HG03060 (cell line): ENCODE measurements around the gene LRCH1.

ENCODE experiments used
- ATAC-seq: cut with Tn5 transposase; IDR thresholded peaks from one replicate; pipeline ENCODE4 v1.9.1; 2021; ENCODE audit warnings: low read depth, moderate number of reproducible peaks; ENCODE audit not compliant: unreplicated experiment

Gene LRCH1

DNA sequence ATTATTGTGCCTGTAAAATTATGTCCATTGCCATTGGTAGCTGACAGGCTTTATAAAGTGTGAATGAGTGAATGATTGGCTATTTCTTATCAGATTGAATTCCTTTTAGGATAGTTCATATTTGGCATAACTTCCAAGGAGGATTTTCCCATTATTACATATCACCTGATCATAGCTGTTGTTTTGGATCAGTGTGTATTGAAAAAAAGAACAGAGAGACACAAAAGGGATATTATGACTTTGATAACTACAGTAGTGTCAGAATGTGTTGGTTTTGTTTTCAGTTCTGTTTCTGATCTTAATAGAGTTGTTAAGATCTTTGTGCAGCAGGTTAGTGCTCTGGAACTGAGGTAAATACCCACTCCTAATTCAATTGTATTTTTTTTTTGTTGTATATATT lies 103.8 kb downstream of the LRCH1 start:
- ATAC-seq, result peak; percentile 72

DNA sequence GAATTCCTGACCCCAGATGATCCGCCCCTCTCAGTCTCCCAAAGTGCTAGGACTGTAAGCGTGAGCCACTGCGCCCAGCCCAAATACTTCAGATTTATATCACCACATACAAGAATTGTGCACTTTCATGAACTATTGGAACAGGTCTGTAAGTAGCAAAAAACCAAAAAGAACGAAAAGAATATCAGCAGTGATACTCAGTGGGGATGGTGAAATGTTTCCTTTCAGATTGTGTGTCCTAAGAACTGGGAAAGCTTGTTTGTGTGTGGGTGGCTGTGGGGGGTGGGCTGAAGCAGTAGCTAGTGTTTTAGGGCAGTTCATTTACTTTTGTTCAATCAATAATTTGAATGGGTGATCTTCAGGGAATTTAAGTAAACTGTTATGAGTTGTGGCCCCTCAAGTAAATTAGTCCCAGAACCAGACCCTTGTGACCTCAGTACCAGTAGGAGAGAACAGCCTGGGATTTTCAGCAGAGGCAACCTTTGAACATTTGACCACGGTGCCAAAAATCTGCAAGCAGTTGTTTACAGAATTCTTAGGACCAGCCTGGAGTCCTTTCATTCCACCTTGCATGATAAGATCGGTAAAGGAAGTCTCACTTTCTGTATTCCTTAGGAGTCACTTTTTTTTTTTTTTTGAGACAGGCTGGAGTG lies 106.6 kb downstream of the LRCH1 start:
- no peak for ATAC-seq

DNA sequence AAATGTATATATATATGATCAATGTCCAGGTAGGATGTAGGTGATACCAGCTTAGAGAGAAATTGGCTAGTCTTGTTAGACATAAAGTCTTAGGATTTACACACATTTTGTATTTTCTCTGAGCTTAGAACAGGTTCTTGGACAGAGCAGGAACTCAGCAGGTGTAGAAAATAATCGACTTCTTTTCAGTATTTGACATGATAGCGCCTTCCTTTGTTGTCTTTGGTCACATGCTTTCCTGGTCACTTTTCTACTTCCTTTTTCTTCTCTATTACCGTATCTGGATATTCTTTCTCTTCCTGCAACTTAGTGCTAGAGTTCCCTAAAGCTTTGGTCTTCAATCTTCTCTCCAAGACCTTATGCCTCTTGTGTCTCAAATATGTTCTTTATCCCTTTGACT lies 107.4 kb downstream of the LRCH1 start:
- no peak for ATAC-seq

DNA sequence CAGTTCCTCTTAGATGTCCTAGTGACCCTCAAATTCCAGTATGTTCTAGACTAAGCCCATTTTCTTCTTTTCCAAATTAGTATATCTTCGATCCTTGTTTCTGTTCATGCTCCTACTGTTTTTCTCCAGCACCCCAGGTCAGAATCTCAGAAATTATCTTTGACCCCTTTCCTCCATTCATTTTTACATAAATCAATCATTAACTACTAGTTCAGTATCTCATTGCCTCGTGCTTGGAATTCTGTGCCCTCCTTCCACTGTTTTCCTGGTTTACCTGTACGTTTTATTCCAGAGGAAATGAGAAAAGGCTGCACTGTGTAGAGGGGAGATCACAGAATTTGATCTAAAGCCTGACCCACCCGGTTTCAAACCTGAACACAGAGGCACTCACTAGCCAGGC lies 107.9 kb downstream of the LRCH1 start:
- no peak for ATAC-seq

DNA sequence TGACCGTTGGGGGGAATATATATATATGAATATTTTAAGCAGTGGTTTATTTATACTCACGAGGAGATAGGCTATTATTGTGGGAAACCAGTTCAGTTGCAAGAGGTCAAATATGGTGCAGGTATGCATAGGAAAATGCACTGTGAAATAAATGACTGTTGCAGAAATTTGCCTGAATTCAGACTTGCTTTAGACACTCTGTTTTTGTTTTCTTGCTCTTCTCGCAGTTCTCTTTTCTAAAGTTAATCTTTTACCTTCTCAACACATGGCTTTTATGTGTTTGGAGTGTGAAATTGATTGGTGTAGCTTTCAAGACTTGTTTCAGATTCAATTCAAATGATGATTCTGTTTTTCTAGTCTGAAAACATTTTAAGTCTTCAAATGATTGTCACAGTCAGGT lies 109.7 kb downstream of the LRCH1 start:
- ATAC-seq, result peak; percentile 41

DNA sequence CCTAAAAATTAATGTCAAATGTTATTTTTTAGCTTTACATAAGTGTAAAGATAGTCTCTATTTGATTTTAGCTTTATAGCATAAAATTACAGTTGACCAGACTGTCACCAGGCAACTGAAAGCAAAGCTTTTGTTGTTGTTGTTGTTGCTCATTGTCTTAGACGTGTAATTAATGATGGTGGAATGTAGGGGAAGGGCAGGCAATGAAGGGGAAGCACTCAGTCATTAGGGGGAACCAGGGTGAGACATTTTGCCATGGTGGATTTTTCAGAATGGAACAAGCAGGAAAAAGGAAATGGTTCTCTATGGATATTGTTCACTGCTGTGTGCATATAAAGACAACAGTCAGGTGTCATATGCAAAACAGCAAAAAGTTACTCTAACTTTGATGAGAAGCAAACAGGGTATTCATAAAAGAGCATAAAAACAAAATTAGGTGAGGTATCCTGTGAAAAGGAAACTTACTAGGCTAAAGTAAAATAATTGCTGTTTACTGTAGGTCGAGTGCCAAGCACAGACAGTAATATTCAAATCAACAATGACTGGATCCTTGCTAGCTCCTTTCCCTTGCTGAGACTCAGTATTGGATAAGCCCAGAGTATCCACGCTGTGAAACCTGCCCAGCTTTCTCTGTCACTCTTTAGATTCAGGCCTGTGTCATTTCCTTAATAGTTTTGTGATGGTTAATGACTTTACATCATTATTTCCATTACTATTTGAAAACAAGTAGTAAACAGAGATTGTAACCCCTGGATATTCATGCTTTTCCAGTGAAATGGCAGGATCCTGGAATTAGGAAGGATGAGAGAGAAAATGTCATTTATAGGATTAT lies 110.5 kb downstream of the LRCH1 start:
- no peak for ATAC-seq

DNA sequence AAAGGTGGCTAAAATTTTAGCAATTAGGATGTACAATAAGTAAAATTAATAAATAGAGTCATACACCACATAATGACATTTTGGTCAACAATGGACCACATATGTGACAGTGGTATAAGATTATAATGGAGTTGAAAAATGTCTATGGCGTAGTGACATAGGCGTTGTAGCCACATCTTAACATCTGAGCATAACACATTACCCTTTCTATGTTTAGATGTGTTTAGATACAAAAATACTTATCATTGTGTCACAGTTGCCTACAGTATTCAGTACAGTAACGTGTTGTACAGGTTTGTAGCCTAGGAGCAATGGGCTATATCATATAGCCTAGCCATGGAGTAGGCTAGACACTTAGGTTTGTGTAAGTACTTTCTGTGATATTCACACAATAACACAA lies 111.2 kb downstream of the LRCH1 start:
- no peak for ATAC-seq

DNA sequence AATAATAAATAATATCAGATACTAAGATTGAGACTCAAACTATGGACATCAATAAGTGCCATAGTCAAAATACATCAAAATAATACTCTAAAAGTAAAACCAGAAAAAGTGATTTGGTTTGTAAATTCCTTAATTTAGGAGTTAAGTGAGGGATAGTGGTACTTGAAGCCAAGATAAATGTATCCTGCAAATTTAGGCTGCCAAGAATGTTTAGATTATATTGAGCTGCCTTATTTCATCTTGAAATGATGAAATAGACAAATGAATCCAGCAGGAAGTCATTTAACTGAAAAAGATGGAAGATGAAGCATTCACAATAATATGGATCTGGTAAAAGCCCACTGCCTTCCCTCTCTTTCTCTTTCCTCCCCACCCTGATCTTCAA lies 112.3 kb downstream of the LRCH1 start:
- ATAC-seq, result no peak

DNA sequence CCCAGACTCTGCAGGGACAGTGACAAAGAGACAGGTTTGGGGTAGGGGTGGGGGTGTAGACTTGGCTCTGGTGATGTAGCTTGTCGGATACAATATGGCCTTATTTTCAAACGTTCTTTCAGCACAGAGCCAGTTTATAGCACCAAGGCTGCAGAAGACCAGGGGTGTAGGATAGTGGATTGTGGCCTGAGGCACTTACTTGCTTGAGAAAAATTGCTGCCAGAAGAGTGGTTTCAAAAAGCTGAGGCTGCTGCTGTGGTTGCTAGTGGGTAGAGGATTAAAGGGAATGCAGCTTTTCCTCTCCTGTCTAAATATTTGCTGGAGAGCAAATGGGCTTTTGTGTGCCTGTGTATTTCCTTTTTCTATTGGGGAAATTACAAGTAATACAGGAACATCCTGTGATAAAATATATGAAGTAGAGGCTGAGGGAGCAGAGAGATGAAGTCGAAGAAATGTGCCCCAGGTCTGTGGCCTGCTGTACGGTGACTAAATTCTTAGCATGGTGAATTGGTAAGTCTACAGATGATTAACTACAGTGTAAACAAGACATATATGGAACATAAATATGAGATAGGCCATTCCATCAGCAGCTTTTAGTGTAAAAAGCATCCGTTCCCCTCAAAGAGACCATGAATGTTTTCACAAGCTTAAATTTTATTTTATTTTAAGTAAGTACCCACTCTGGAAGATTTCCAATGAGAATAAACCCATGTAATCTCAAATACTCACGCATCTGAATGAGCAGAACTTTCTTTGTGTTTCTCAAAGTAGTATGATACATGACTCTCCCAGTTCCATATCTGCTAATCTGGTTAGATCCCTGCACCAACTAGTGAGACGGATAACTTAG lies 112.9 kb downstream of the LRCH1 start:
- ATAC-seq, result no peak

DNA sequence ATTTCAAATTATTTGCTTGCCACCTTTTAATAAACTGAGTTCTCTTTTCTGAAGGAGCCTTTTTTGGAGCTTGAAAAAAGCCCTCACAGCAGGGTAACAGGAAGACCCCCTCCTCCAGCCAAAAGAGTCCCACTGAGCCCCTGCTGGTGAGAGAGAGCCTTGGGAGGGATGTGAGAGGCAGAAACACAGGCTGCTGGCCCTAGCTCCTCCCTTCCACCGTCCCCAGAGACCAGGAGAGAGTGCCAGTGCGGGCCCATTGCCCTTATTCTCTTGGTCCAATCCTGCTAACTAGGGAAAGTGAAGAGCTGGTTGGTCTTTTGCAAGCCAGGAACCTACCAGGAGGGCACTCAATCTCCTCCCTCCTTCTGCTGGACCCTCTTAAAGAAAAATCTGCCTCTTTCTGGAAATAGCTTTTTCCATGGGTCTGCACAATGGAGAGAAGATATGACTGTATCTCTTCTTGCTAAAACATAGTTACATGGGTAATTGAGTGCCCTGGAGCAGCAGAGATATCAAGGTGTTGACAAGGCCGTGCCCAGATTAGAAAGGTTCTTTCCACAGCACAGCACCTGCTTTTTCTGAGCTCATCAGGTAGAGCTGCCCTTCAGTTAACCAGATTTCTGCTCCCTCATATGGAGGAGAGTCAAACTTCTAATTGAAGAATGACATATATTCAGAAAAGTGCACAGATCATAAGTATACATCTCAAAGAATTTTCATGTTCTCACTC lies 113.9 kb downstream of the LRCH1 start:
- no peak for ATAC-seq

DNA sequence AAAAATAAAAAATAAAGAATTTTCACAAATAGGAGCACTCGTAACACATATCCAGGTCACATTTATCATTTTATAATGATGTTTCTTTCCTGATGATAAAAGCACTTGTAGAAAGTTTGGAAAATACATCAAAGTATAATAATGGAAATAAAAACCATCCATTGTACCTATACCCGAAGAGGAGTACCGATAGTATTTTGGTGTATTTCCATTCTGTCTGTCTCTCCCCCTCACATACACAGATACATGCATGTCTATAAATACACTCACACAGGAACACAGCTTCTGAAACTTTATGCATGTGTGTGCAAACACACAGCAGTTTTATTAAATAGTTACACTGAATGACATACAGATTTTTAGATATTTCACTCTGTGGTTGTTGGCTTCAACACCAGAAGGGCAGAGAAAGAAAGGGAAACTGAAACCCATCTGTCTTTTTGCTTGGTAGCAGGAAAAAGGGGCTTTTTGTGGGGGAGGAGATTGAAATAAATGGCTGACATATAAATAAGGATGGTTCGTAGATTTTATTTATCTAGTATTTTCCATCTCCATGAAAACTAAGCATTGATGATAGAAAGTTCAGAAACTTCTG lies 114.8 kb downstream of the LRCH1 start:
- ATAC-seq, result no peak

DNA sequence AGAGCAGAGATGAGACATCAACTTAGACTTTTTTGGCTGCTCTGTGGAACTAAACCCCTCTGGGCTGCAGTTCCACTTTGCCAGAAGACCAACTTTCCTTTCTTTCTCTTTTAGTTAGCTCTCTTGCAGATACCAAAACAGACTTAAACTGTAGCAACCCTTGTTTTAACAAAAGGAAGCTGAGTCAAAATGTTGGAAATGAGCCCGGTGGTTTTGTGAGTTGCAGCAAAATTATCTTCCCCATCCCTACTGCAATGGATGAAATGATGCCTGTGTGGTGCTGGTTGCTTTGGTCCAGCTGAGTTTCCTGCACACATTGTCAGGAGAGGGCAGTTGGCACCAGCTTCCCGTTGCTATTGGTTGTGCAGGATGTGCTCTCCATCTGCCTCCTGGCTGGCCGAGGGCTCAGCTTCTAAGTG lies 115.3 kb downstream of the LRCH1 start:
- ATAC-seq, result no peak

DNA sequence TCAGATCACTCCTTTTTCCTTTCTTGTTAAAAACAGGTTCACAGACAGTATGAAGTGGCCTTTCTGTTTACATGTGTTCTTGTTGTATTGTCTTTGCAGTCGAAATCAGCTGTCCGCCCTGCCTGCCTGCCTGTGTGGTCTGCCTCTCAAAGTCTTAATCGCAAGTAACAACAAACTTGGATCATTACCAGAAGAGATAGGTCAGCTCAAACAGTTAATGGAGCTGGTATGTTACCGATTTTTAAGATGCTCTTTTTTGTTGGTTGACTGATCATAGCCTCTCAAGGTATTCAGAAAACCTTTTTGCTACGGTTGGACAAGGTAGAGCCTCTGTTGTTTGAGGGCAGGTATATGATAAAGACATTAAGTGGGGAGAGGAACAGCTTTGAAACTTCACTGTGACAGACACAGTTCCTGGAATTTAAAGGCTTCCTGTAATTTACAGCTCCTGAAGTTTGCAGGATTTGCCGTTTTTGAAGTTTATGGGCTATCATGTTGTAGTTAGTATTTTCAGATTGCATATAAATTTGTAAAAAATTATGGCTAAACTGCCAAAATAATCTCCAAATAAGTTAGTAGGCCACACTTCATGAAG lies 116.1 kb downstream of the LRCH1 start:
- ATAC-seq, result no peak

DNA sequence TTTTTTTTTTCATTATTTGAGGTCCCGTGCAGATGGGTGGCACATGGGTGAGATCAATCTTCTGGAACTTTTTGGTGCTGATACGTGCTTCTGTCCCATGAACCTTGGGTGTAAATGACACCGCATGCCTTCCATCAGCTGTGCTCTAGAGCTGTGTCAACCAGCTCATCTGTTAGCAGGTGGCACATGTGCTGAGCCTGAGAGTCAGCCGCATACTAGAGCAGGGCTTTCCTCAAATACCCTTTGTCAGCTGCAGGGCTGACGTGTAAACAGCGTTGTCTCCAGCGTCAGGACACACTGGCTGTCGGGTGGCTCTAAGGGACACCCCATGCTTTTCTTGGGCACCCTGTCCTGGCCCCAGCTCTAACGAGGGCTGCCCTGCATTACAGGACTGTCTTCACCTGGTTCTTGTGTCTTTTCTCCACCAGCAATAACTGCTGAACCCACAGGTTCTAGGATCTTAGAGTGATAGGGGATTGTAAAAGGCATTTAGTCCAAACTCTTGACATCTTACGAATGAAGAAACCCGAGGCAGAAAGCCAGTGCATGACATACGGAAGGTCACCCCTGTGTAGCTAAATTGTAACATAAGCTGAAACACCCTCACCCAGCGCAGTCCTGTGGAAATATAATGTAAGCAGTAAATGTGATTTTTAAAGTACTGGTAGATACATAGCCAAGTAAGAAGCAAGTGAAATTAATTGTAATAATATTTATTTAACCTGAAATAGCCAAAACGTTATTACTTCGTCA lies 119.5 kb downstream of the LRCH1 start:
- ATAC-seq, result no peak

DNA sequence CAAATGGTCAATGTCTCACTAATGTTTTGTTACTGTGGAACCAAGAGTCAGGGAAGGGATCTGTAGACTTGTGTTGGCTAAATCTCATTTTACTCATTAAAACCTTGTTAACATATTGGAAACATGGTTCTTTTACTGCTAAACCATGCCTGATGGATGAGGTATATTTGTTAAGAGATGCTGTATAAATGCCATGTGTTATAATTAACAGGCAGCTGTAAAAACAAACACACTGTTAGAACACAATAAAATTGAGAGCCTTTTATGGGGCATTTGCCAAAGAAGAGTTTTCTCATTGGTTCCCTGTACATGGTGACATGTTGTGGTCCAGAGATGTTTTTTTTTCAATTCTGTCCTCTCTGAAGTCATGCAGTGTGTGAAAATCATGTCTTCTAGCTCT lies 122.0 kb downstream of the LRCH1 start:
- no peak for ATAC-seq

DNA sequence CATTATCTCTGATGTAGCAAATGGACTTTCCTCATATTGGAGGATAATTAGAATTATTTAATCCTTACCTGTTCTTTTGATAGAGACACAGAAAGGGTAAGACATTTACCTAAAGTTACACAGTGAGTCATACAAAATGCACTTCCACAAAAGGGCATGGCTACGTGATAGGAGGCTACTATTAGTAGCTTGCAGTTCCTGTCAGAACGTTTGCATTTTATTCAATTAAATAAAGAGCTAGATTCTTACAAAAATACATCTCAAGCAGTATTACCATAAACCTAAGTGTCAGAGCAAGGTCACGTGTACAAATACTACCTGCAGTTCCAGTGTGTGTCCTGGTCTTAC lies 123.4 kb downstream of the LRCH1 start:
- ATAC-seq, result no peak

DNA sequence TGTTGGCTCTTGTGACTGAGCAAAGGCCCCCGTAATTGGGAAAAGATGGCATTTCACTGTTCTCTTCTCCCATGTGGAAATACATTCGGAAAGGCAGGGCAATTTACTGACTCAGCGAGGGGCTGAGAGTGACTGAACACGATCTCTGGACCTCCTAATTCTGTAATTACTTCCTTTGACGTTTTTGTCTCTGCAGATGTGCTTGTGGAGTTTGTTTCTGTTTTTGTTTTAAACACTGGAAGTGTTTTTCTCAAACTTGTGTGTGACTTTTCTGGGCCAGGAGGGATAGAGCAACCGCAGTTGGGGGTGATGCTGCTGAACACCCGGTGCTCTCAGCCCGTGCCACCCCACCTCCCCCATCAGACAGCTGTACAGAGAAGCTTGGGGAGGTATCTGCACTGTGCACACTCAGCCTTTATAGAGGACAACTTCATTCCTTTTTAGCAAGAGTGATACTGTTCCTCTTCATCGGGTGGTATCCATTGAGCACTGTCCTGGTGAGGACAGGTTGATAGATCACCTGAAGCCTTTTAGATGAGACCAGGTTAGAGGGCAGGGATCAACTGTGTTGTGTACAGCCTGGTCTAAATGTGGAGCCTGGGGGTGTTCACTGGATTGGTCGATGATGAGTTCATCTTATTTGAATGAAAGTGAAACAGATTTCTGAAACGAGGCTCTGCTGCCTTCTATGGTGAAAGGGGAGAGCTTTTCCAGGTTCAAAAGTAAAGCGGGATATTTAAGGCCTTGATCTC lies 126.6 kb downstream of the LRCH1 start:
- ATAC-seq, result peak; percentile 74

DNA sequence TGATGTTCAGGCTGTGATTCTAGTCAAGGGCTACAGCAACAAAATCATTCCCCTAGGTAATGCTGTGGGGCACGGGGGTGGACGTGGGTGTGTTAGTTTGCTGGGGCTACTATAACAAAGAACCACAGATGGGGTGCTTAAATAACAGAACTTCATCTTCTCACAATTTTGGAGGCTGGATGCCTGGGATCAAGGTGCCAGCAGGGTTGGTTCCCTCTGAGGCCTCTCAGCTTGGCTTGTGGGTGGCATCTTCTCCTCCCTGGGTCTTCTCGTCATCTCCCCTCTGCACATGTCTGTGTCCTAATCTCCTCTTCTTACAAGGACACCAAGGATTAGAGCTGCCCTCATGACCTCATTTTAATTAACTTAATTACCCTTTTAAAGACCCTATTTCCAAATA lies 129.0 kb downstream of the LRCH1 start:
- ATAC-seq, result no peak

DNA sequence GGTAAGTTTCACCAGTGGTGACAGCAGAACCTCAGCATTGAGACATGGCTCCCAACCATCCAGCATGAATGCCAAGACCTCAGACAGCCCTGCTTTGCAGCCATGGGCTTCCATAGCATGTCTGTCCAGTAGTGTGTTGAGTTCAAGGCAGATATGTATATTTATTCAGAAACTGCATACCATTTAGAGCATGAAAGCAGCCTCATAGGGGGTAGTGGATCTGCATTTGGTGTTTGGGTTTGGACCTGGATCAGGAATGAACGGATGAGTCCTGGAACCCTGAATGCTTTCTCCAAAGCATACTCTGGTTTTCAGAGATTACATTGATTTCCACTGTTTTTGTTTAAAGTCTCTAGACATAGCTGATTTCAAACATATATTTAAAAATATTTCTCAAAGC lies 129.7 kb downstream of the LRCH1 start:
- no peak for ATAC-seq
